ENCODE measurements around the gene CDC73.

DNA sequence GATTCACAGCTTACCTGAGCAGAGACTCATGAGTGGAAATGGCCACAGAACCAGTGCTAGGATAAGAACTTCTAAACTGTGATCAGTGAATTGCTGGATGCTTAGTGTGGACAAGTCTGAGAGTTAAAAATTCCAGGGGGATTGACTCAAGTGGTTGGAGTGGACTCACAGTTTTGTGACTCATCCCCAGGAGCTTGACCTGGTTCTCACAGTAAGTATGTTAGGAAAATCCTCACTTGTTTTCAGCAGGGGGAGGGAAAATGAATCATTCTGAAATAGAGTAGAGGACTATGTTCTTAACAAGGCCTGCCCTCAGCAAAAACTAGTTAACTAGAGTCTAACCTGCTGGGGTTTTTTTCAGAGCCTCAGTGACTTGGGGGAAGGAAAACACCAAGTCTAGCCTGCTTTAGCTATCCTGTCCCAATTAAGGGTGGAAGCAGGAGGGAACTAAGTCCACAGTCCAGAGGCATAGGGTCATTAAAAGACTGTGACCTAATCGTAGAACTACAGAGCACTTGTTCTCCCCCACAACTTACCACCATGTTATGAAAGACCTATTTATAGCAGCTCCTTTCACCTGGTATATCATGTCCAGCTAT is 6.1 kb upstream of the CDC73 start:
- no peak for TF ChIP-seq EZH2phosphoT487 (IDR thresholded peaks at IDR 0.05; ENCODE audit: borderline replicate concordance, low read depth, low read length)
- TF ChIP-seq, protein P1, sequence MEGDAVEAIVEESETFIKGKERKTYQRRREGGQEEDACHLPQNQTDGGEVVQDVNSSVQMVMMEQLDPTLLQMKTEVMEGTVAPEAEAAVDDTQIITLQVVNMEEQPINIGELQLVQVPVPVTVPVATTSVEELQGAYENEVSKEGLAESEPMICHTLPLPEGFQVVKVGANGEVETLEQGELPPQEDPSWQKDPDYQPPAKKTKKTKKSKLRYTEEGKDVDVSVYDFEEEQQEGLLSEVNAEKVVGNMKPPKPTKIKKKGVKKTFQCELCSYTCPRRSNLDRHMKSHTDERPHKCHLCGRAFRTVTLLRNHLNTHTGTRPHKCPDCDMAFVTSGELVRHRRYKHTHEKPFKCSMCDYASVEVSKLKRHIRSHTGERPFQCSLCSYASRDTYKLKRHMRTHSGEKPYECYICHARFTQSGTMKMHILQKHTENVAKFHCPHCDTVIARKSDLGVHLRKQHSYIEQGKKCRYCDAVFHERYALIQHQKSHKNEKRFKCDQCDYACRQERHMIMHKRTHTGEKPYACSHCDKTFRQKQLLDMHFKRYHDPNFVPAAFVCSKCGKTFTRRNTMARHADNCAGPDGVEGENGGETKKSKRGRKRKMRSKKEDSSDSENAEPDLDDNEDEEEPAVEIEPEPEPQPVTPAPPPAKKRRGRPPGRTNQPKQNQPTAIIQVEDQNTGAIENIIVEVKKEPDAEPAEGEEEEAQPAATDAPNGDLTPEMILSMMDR (conservative IDR thresholded peaks at IDR 0.05; ENCODE audit: low read length) = no peak
